Measurements from ENCODE around the gene MACROD1. TPM values are rescaled to one million over a fixed set of nuclear protein-coding genes. Genes with fewer than 3 reads are reported as not detected.
A peak's percentile ranks its signal among the peaks of the same experiment; 100 is the strongest.

Gene MACROD1
- total and polyA plus RNA-seq, 10 of the 15 experiments (the other 5 are each of a cell fraction or from before 2014, with no cell fraction given) = 1.2 to 22.7 (median 11.3) TPM; not detected in 1

GRCh38 chr11:64207256-64208085, 41.6 kb upstream of the MACROD1 start (continued):
- TF ChIP-seq MLLT1 (IDR thresholded peaks at IDR 0.05) = 0 out of 2 replicates have a peak, but pooled peaks have one; percentile 50
- peak; percentile 82 for TF ChIP-seq ZNF687 (IDR thresholded peaks at IDR 0.05)
- no peak for TF ChIP-seq NFIC (IDR thresholded peaks at IDR 0.05; ENCODE audit: low read depth, low read length)
- TF ChIP-seq, protein P1, sequence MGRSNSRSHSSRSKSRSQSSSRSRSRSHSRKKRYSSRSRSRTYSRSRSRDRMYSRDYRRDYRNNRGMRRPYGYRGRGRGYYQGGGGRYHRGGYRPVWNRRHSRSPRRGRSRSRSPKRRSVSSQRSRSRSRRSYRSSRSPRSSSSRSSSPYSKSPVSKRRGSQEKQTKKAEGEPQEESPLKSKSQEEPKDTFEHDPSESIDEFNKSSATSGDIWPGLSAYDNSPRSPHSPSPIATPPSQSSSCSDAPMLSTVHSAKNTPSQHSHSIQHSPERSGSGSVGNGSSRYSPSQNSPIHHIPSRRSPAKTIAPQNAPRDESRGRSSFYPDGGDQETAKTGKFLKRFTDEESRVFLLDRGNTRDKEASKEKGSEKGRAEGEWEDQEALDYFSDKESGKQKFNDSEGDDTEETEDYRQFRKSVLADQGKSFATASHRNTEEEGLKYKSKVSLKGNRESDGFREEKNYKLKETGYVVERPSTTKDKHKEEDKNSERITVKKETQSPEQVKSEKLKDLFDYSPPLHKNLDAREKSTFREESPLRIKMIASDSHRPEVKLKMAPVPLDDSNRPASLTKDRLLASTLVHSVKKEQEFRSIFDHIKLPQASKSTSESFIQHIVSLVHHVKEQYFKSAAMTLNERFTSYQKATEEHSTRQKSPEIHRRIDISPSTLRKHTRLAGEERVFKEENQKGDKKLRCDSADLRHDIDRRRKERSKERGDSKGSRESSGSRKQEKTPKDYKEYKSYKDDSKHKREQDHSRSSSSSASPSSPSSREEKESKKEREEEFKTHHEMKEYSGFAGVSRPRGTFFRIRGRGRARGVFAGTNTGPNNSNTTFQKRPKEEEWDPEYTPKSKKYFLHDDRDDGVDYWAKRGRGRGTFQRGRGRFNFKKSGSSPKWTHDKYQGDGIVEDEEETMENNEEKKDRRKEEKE (IDR thresholded peaks at IDR 0.05) = no peak

Measured in GM12878 (cell line).